ENCODE results near the gene KDM6A.
"Not testable (repeated sequence)": the region's sequence is repeated elsewhere in the genome, so short reads cannot be mapped to it uniquely, and the experiment has no call there.

The KDM6A gene

DNA sequence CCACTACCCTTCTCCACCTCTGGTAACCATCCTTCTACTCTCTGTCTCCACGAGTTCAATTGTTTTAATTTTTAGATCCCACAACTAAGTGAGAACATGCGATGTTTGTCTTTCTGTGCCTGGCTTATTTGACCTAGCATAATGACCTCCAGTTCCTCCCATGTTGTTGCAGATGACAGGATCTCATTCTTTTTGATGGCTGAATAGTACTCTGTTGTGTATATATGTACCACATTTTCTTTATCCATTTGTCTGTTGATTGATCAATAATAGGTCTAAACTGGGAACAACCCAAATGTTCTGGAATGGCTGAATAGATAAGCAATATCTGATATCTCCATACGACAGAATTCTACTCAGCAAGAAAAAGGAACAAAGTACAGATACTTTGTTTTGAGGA is 260.5 kb downstream of the KDM6A start:
- DNase-seq: no peak

DNA sequence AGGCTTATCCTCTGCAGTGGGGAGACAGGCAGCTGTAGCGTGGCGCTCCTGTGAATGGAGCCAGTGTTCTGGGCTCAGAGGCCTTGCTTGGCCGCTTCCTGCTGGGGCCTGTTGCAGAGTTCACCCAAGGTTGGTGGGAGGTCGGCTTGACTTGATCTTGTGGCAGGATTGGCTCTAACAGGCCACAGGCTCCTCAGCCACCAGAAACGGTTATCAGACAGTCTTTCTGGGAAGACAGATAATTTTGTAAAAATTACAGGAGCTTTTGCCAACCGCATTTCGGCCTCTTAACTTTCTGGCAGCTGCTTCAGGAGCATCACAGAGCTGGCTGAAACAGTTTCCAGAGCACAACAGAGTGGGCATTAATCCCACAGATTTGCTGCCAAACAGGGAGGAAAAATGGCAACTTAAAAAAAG is 261.3 kb downstream of the KDM6A start:
- DNase-seq: no peak

DNA sequence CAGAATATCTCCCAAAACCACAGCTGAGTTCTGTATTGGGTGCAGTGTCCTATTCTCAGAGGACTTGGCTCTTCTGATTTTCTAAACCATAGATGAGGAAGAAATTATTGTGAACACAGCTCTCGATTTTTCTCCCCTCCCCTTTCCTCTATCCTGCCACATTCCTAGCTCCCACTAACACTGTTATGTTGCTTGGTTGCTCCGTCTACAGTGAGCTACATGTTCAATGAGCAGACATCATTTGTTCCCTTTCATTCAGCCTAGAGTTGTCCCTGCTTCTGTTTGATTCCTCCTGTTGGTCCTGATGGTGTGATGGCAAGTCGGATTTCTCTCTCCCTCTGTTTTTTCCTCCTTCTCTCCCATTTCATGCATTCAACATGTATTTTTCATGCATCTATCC is 261.8 kb downstream of the KDM6A start:
- no peak for DNase-seq

DNA sequence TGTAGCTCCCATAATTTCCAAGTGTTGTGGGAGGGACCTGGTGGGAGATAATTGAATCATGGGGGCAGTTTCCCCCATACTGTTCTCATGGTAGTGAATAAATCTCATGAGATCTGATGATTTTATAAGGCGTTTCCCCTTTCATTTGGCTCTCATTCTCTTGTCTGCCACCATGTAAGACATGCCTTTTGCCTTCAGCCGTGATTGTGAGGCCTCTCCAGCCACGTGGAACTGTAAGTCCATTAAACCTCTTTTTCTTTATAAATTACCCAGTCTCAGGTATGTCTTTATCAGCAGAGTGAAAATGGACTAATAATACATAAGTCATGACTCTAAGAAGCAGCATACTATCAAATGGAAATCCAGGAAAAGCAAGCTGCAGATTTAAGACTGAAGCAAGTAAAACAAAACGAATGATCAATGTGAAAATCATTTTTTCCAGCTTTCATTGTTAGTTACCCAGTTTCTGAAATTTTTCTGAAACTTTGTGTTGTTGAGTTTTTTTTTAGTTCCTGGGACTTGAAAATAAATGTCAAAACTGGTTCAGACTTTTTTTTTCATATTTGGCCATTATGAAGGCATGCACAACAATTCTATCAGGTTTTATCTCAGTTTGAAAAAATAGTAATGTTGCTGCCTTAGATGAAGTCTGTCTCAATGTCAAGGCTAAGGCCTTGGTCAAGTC is 262.5 kb downstream of the KDM6A start:
- not testable (repeated sequence) for DNase-seq

DNA sequence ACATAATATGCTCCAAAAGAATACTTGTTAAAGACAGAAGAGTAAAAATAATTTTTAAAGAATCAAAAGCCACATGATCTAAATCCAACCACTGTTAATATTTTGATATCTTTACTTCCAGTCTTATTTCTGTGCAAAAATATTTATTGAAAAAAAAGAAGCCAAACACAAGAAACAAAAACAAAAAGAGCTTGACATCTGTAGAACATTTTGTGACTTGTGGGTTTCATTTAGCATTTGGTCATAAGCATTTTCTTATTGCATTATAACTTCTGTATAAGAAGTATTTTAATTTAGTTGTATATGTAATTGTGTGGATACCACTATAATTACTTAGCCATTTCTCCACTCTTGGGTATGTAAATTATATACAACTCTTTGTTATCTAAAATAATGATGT is 264.5 kb downstream of the KDM6A start:
- no peak for DNase-seq

DNA sequence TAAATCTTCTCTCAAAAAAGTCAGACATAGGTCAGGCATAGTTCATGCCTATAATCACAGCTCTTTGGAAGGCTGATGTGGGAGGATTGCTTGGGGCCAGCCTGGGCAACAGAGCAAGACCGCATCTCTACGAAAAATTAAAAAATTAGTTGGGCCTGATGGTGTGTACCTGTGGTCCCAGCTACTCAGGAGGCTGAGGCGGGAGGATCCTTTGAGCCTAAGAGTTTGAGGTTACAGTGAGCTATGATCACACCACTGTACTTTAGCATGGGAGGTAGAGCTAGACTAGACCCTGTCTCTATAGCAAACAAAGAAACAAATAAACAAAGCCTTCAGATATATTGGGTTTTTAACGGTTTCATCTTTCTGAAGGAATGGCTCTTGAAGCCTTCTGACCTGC is 265.5 kb downstream of the KDM6A start:
- no peak for DNase-seq

DNA sequence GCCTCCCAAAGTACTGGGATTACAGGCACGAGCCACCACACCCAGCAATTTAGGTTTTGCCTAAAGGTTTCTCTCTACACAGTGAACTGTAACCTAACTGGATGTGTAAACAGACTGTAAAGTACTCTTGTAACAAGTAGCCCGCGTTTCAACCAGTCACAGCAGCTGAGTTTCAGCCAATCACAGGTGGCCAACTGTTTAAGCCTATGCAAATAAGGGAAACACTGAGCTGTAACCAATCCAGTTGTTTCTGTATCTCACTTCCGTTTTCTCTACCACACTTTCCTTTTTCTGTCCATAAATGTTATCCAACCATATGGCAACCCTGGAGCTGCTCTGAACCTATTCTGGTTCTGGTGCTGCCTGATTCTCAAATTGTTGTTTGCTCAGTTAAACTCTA is 267.8 kb downstream of the KDM6A start:
- no peak for DNase-seq

DNA sequence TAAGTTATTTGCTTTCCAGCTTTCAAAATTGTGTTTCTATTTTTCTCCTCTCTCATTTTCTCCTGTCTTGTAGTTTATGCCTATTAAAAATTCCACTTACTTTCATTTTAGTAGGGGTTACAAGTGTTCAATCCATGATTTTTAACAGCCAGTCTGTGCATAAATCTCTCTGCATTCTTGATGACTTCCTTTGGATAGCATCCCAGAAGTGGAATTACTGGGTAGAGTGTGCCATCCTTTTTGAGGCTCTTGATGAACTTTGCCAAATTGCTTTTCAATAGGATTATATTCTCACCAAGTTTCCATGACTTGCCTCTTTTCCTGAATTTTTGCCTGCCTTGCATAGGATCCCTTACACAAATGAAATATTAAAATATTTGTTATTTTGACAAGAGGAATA is 269.2 kb downstream of the KDM6A start:
- DNase-seq: no peak

DNA sequence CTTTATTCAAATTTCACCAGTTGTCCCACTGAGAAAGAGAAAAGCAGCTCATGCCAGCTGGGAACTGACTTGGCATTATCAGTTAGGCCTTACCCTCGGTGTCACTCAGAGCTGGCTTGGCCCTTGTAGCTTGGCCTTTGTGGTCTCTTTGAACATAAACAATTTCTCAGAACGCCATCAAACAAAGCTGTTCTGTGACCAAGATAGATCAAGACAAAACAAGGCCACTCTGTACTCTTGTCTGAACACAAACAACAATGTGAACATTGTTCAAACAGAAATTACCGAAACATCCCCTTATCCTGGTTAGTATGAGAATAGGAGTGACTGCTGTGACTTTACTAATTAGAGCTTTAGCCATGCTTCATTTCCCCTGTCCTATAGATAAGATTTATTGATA is 270.5 kb downstream of the KDM6A start:
- no peak for DNase-seq

DNA sequence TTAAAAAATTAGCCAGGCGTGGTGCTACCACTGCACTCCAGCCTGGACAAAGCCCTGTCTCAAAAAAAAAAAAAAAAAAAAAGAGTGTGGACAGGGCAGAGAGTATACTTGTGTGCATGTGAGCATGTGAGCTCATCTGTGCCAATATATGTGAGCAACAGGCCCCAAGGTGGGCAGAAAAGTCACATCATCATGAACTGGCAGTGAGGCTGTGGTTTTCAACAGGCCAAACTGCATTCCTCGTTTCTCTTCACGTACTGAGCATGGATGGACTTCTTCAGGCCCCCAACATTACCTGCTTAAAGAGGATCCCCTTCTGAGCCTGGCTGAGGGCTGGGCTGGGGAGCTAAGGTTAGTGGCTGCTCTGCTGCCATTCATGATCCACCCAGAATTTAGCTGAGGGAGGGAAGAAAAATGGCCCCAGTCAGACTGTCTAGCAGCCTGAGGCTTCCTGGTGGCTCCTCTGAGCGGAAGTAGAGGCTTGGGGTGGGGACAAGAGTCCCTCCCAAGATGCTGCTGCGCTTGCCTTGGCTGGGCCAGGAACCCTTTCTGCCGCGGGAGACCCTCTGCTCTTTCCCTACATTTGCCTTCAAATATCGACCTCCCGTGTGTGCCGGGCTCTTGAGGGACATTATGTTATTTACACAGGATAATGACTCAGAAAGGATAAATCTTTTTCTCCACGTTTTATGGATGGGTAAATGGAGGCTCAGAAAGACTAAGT is 272.7 kb downstream of the KDM6A start:
- no peak for DNase-seq

DNA sequence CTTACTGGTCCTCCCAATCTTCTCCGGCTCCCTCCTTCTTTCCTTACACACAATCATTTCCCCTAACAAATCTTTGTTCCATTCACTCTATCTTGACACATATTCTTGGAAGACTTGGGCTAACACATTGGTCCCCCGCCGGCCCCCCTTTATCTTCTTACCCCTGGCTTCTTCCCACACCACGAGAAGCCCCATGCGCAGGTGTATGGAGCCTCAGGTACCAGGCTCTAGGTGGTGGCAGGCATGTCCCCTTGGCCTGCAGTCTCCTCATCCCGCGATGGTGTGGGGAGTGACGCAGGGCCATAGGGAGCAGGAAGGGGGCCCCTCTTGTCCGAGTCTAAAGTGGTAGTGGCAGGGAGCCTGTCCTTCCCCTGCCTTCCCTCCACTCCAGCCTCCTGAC is 277.8 kb downstream of the KDM6A start:
- no peak for DNase-seq

DNA sequence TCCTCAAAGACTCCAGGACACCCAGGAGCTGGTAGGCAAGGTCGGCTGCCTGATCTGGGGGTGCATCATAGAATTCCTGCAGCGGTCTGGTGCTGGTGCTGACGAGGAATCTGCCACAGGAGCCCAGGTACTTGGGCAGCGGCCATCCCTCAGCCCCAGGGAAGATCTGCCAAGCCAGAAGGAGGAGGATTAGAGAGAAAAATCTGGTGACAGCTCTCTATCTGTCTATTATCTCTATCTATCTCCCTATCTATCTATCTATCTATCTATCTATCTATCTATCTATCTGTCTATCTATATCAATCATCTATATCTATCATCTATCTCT is 281.0 kb downstream of the KDM6A start:
- no peak for DNase-seq

DNA sequence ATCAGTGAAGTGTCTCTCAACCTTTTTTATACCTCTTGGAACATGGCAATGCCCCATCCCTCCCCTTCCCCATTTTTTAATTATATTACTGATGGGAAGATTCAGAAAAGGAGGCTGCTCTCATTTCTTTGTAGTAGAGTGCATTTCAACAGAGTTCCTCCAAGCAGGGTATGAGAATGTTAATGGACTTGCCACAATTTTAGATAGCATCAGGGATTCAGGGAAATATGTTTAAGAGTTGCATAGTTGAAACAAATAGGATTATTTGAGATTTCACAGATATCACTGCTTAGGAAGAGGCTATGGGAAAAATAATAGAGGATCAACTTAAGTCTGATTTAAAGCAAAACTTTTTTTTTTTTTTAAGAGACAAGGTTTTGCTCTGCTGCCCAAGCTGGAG is 281.5 kb downstream of the KDM6A start:
- DNase-seq: no peak

DNA sequence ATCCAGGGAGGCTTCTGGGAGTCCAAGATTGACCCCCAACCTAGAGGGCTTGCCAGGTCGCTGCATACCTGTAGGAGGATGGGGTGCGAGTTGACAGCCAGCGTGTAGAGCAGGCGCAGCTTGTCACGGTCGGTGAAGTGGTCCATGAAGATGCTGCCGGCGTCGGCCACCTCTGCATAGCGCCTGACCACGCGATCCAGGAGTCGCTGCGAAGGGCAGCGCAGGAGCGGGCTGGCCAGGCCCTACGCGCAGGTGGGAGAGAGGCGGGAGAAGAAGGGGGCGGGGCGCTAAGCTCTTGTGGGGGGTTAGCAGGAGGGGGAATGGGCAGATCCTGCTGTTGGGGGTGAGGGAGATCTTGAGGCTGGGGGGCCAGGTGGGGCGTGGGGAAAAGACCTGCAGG is 284.7 kb downstream of the KDM6A start:
- no peak for DNase-seq

Data from activated CD4-positive, alpha-beta T cell treated with anti-CD3 and anti-CD28 coated beads, Interleukin-2, Interleukin-6, amounts not matched to agents 100 ng/mL and 50 ng/mL, durations not matched to agents 16 hours and 8 hours (primary cell).